Germinal center (tissue), 1 donor: ENCODE results near the gene DENND5B.
"Not testable (repeated sequence)": the region's sequence is repeated elsewhere in the genome, so short reads cannot be mapped to it uniquely, and the experiment has no call there.

Experiments used
- DNase-seq: peaks from one replicate; pipeline ENCODE4 v3.0.0; 2012; ENCODE audit warnings: mixed read lengths, low spot score

DENND5B gene

DNA sequence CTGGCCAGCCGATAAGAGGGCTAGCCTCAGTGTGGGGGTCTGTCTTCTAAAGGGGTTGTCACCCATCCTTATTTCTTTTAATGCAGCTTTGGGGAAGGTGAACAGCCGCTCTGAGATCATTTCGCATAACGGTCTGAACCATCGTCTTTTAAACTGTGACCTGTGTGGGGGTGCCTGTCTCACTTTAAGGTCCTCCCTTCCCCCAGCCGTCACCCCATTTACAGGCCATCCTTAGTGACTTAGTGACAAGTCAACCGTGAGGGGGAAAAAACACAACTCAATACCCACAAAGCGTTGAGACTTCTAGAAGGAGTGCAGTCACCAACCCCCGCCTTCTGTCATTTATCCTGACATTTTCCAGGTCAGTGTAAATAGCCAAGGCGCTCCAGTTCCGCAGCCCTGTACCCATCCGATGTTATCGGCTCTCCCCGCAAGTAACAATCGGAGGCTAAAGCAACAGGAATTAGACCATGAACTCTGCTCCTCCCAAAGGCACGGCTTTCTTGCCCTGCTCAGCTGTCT is 505 bp upstream of the DENND5B start:
- peak; percentile 31 for DNase-seq

DNA sequence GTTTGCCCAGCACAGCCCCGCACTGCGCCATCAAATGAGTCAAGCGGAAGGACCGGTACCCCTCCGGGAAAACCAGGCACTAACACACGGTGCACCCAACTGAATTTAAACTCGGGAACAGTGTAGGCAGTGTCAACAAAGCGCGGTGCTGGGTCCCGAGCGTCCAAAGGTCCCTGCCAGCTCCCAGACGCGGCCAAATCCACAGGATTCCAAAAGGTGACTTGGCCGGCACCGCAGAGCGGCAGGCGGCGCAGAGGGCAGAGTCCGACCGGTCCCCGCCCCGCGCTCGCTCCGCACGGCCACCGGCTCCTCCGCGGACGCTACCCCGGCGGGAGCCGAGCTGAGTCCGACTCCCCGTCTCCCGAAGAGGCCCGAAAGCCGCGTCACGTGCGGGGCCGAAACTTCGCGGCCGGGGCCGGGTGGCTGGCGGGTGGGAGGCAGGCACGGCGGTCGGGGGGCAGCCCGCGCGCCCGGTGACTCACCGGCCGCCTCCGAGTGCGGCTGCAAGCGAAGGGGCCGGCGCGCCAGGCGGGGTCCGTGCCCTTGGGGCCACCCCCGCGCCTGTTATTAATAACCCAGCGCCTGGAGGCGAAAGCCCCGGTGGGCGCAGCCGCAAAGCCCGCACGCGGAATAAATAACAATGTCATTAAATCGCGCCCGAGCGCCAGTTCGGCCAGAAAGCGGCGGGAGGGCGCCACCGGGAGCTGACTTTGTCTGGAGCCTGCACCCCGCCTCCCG is 863 bp downstream of the DENND5B start:
- DNase-seq, result peak; percentile 47

DNA sequence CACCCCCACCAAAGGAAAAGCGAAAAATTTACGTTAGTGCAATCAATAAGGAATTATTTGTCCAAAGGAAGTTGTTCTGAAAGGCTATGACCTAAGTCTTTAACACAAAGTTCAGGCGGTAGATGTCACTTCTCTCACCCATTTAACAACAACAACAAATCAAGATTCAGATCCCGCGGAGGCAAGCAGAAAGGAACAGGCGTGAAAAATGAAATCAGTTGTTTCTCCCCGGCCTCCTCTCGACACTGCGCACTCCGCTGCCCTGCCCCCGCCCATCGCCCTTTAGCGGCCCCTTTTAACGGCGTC is 1.4 kb downstream of the DENND5B start:
- peak; percentile 72 for DNase-seq

DNA sequence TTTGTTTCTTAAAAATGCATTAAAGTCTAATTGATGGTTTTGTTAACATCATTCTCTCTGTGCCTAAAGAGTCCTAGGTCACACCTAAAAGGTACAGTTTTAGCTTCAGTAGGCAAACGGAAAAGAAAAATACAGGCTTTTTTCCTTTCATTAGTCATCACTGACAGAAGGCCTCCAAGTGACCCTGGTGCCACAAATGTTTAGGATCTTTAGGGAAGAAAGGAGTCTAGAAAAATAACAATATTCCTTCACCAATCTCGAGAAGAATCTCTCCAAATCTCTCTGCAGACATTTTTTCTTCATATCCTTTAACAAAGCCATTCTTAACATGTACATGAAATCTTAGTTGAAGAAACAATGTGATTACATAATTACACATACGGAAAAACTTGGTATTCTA is 2.0 kb downstream of the DENND5B start:
- DNase-seq, result no peak

DNA sequence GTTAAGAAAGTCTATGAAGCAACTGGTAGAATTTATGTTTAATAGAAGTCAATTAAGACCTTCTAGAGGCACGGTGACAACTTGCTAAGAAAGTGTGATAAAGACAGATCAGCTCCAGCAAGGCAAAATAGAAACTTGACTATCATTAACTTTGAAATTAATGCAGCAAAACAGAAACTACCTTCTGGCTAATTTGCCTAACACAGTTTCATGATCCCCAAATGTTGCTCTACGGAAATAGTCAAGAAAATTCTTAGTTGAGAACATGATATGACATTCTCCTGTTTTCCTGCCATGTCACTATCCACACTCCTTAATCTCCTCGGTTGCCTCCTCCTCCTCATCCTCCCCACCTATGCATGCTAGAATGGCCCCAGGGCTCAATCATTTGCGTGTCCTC is 4.2 kb downstream of the DENND5B start:
- peak; percentile 32 for DNase-seq

DNA sequence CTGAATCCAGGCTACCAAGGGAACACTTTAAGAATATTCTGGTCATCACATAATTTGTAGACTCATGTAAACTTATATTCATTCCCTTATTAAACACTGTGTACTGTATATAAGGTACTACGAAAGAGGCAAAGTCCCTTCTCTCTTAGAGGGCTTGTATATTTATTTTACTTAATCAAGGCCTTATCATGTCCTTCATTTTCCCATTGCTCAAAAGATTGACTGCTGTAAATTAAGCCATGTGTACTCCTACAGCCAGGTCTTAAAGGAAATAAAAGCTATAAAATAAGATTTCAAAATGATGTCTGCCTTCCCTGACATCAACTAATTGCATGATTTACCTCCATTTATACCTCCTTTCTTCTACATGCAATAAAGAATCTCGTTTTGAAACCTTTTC is 5.0 kb downstream of the DENND5B start:
- DNase-seq, result no peak

DNA sequence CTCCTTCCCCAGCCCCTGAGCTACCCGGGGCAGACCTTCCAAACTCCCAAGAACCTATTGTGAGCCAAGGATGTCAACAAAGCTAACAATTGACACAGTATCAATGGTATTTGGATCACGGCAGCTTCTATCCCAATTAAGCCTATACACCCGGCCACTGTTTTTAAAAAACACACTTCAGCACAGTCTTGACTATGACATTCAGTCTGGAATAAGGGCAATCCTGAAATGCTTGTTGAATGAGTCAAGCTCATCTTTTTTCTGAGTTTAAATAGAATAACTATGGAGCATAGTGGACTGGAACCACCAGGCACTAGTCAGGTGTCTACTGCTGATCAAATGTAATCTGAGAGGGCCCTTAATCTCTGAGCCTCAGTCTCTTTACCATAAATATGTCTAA is 5.7 kb downstream of the DENND5B start:
- DNase-seq, result no peak

DNA sequence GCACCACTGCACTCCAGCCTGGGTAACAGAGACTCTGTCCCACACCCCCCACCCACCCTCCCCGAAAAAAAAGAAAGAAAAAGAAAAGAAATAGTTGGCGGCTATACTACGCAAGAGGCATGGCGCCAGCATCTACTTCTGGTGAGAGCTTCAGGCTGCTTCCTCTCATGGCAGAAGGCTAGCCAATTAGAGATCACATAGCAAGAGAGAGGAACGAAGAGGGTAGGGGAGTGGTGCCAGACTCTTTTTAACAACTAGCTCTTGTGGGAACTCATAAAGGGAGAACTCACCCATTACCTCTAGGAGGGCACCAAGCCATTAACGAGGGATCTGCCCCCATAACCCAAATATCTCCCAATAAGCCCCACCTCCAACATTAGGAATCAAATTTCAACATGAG is 6.2 kb downstream of the DENND5B start:
- no peak for DNase-seq

DNA sequence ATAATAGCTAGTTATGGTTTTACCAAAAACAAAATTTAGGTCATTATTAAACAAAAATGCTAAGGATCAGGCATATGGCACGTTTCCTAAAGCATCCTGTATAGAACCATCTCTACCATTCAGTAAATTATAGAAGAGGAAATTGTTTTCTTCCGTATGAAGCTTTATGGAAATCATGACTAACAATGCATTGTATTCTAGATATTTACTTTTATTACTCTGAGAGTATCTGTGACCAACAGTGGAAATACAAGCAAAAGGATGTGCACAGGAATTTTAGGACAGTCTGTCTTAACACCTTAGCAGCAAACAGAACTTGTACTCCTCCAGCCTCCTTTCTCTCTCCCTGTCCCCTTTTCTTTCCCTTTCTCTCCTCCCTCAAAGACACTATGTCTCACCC is 7.1 kb downstream of the DENND5B start:
- DNase-seq, result no peak

DNA sequence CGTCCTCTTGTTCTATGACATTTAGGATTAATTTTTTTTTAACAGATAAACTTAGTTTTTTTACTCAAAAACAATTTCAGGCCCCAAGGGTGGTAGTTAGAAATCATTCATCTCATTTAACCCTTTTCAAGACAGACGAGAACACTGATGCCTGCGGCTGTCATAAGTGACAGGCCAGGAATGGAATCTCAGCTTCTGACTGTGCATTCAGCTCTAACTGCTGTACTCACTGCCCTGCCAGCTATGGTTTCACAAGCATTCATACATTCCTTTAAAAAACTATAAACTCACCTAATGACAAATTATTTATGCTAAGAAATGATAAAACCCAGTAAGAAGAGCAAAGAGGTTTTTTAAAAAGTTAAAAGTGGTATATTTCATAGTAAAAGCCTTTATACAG is 8.8 kb downstream of the DENND5B start:
- no peak for DNase-seq

DNA sequence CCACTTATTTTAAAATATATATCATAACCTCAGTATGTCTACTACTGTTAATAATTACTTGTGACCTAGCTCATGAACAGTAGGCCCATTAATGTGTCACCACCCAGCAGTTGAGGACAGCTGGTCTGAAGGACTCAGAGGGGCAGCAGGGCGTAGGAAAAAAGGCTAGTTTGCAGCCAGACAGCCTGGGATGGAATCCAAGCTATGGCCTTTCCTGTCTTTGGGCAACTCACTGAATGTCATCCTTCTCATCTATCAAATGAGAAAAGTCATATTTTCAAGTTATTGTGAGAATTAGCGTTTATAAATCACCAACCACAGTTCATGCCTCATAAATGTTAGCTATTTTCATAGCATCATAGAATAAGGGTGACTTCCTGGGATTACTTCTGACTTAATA is 12.3 kb downstream of the DENND5B start:
- DNase-seq, result no peak

DNA sequence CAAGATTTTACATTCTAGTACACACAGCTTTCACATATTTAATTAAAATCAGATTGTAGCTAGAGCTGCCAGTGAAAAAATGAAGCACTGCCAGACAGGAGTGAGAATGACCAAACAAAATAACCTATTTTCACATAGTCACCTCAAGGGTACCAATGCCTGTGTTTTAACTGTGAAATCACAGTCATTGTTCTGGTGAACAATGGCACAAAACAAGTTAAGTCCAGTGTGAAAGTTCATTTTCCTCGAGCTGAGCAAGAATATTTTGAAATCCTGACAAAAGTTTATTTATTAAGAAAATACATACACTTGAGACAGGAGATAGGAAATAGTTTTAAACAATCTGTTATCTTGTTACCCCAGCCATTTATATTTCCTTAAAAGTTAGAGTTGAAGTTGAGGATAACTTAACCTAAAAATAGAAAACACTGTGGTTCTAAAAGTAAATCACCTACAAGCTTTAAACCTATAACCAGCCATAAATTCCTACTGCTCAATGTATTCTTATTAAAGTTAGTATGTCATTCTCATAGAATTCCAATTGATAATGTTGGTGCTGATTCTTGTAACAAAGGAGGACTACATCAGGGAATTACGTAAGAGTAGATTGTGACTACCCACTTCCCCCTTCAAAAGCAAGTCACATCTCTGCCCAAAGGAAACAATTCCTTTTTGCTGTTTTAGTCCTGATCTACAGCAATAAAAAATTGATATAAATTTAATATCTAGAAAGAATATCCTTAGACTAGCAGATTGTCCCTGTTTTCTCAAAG is 15.9 kb downstream of the DENND5B start:
- no peak for DNase-seq

DNA sequence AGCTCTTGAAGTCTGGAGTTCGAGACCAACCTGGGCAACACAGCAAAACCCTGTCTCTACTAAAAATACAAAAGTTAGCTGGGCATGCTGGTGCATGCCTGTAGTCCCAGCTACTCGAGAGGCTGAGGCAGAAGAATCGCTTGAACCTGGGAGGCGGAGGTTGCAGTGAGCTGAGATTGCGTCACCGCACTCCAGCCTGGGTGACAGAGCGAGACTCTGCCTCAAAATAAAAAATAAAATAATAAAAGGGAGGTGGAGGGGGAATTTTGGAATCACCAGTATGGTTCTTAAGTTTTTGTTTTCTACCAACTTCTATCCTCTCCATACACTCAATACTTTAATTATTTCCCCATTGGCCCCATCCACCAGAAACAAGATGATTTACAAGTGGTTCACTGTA is 16.6 kb downstream of the DENND5B start:
- not testable (repeated sequence) for DNase-seq

DNA sequence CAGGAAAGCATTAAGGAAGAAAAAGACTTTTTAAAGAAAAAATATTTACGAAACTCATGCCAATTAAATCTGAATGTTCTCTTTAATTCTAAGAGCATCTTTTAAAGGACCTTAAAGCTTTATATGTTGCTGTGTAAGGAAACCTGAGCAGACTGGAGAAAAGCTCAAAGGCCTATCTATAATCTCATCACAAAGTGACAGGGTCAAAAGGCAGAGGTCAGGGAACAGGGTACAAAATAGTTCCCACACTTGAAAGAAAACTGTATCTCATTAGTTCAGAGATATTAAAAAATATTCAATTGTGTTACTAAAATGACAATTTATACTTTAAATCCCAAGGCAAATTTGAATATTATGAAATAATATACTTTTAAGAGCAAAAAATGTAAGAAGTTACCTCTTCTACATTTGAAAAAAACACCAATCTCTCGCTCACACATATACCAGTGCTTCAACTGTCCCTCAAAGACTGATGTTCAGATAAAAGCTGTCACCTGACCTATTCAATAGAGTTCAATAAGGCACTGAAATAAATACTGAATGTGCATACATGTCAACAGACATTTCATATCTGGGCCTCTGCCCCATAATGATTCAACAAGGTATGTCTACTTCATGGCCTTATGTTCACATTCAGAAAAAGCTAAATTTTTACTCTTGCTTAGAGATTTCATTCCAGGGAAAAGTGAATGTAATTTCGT is 17.9 kb downstream of the DENND5B start:
- DNase-seq, result no peak

DNA sequence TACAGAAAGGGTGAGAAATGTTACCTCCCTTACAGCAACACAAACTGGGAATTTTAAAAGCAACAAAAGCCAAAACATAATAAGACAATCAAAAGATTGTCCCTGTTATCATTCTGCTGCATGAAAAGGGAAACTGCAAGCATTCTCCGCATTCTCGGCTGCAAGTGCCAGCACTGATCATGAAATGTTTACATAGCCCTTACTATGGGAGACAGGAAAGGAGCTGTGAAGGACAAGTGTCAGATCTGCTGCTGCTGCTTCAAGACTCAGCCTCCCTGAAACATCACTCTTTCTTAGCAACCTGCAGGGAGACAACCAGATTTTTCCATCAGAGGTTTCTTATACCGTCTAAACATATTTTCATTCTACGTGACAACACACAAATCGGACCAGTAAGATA is 20.1 kb downstream of the DENND5B start:
- DNase-seq, result no peak

DNA sequence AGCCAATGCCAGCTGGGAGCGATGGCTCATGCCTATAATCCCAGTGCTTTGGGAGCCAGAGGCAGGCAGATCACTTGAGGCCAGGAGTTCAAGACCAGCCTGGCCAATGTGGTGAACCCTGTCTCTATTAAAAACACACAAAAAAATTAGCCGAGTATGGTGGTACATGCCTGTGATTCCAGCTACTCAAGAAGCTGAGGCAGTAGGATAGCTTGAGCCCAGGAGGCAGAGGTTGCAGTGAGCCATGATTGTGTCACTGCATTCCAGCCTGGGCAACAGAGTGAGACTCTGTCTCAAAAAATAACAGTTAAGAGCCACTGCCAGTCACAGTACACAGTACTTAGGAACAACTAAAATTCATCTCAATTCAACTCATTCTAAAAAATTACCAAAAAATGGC is 21.4 kb downstream of the DENND5B start:
- not testable (repeated sequence) for DNase-seq

DNA sequence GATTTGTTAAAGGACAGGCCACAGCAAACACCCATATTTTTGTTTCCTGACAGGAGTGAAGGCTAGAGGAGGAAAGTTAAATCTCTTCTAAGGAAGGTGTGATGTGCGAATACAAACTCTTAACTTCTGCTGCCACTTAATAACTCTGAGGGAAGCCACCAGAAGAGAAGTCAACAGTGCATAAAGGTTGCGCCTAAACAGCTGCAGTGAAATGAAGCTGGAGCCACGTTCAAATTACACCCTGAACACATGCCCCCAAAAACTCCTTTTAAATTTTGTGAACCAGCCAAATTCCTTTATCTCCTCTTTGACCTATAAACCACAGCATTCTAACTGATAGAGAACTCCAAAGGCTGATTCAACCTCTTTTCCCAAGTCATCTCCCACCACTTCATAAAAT is 22.4 kb downstream of the DENND5B start:
- no peak for DNase-seq

DNA sequence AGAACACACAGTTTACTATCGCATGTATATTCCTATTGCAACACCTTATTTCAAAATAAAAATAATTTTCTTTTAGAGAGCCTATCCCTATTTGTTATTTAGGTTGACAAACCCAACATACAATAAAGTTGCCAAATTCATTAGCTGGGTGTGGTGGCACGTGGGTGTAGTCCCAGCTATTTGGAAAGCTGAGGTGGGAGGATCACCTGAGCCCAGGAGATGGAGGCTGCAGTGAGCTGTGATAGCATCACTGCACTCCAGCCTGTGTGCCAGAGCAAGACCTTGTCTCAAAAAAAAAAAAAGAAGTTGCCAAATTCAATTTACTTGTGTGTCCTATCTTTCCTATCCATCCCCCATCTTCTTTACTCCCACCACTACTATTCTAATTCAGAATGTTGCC is 23.9 kb downstream of the DENND5B start:
- DNase-seq, result no peak

DNA sequence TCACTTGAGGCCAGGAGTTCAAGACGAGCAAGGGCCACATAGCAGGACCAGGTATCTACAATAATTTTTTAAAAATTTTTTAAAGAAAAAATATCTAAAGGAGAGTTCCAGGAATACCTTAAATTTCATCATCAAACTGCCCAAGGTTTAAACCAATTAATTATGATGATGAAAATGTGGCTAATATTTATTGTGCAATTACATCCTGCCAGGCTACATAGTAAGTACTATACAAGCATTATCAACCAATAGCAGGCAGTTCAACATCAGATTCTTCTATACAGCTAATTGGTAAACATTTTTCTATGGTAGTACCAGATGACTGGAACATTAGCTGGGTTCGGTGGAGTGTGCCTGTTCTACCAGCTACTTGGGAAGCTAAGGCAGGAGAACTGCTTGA is 24.4 kb downstream of the DENND5B start:
- no peak for DNase-seq

DNA sequence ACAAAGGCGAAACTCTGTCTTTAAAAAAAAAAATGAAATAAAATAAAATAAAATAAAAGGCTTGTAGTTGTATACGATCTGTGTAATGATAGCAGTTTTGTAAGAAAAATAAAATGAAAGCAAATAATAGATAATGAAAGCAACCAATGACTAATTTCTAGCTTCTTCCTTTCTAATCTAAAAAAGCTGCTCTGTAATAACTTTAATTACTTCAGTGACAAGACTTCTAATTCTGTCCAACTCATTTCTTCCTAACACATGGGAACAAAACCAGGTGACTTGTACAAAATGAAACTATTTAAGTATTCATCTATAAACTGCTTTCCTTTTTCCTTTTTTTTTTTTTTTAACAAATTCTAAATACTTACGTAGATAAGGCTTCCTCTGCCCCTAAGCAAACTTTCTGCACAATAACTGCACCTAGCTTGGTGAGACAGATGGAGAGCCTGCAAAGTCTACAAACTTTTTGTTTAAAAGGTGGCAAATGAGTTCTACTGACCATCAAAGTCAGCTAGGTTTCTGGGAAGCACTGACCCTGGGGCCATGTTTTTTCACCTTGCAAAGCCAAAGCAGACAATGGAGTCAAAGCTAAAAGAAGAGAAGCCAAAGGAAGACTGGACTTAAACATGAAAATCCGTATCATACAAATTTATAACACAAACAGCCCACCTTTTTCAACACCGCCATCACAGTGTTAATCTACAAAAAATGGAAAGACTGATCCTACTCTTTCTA is 28.2 kb downstream of the DENND5B start:
- DNase-seq, result no peak

DNA sequence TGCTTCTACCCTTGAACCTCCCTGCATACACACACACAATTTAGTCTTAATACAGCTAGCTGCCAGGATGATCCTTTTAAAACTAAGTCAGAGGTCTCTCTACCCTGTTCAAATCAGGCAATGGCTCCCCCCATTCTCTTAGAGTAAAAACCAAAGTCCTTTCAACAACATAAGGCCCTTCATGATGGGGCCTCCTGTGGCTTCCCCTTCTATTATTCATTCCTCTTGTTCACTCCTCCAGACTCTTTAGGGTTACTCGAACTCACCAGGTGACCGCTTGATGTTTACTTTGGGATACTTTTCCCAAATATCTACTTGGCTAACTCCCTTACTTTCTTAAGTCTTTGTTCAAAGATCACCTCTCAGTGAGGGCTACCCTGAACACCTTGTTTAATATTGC is 30.4 kb downstream of the DENND5B start:
- DNase-seq, result no peak

DNA sequence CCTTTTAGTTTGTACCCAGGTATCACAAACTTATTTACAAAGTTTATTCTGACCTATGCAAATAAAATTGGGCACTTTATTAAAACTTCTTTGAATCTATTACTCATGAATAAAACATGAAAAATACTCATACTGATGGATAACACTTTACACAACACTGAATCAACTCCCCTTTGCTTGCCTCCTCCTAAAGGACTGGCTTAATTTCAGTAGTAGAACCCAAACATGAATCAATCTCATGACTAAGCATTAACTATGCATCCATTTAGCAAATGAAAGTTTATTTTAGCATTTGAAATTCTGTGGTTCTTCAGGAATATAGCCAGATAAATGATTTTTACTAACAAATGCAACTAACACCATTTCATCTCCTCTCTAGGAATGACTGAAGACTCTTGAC is 32.4 kb downstream of the DENND5B start:
- DNase-seq, result no peak
